GM19351 (cell line): ENCODE data around the gene TEX48.
A peak's percentile ranks its signal among the peaks of the same experiment; 100 is the strongest.

Experiments
- ATAC-seq: cut with Tn5 transposase; IDR thresholded peaks from one replicate; pipeline ENCODE4 v1.9.1; 2021; ENCODE audit warnings: mild to moderate bottlenecking, moderate library complexity; ENCODE audit not compliant: unreplicated experiment

Gene TEX48

DNA sequence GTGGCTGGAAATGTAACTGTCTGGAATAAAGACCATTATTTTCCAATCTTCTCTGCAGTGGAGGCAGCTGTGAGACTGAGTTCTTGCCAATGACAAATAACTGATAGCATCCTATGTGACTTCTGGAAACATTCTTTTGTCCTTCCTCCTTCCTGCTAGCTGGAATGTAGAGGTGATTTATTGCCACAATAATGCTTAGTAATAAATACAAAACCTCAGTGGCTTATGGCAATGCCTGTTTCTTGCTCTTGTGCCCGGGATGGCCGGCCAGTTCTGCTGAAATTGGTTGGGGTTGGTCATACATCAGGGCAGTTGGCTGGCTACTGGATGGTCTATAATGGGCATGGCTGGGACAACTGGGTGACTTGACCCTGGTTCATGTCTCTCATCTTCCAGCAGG lies 12.2 kb upstream of the TEX48 start:
- no peak for ATAC-seq

- no peak for ATAC-seq
These were observed 11.4 kb upstream of the TEX48 start for GRCh38 chr9:114693248-114693855.

DNA sequence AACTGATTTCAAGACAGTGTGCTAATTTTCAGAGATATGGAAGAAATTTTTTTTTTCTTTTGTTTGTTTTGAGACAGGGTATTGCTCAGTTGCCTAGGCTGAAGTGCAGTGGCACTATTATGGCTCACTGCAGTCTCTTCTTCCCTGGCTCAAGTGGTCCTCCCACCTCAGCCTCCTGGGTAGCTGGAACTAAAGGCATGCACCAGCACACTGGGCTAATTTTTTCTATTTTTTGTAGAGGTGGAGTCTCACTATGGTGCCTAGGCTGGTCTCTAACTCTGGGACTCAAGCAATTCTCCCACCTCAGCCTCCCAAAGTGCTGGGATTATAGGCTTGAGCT lies 9.9 kb upstream of the TEX48 start:
- no peak for ATAC-seq

- peak; percentile 57 for ATAC-seq
These were observed 9.3 kb upstream of the TEX48 start for GRCh38 chr9:114691046-114691955.

GRCh38 chr9:114690308-114690707 lies 8.3 kb upstream of the TEX48 start:
- ATAC-seq, result no peak

DNA sequence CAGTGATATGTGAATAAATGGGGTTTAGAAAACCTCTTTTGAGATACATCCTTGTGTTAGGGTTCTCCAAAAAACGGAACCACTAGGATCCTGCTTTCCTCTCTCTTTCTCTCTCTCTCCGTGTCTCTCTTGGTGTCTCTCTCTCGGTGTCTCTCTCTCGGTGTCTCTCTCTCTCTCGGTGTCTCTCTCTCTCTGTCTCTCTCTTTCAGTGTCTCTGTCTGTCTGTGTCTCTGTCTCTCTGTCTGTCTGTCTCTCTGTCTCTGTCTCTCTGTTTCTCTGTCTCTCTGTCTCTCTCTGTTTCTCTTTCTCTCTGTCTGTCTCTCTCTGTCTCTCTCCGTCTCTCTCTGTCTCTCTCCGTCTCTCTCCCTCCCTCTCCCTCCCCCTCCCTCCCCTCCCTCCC lies 7.8 kb upstream of the TEX48 start:
- ATAC-seq, result no peak

- ATAC-seq, result no peak
These were observed 7.1 kb upstream of the TEX48 start for GRCh38 chr9:114688909-114689610.

DNA sequence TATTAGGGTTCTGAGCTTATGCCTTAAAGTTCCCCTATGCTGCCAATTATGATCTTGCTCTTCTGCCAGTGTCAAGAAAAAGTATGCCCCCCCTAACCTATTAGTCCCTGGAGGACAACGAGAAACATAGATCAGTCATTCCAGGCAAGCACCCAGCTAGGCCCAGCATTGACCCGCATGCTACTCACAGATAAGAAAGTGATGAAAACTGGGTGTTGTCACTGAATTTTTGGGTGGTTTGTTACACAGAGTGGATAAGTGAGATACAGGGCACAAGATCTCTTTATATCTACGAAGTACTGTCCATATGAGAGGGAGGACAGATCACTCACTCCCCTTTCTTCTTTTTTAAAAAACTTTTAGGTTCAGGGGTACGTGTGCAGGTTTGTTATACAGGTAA lies 6.4 kb upstream of the TEX48 start:
- no peak for ATAC-seq

GRCh38 chr9:114687034-114687433 lies 5.0 kb upstream of the TEX48 start:
- ATAC-seq, result no peak

DNA sequence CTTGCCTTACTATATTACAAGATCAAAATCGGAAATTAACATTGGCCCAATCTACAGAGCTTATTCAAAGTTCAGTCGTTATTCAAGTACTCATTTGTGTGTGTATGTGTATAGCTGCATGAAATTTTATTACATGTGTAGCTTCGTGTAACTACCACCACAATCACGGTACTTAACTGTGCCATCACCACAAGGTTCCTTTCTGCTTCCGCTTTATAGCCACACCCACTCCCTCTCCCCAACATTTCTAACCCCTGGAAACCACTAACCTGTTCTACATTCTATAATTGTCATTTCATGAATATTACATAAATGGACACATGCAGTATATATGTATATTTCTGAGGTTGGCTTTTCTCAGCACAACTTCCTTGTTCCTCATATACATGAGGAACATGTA lies 4.0 kb upstream of the TEX48 start:
- ATAC-seq, result no peak

- no peak for ATAC-seq
These were observed 2.0 kb upstream of the TEX48 start for GRCh38 chr9:114684036-114684435.

DNA sequence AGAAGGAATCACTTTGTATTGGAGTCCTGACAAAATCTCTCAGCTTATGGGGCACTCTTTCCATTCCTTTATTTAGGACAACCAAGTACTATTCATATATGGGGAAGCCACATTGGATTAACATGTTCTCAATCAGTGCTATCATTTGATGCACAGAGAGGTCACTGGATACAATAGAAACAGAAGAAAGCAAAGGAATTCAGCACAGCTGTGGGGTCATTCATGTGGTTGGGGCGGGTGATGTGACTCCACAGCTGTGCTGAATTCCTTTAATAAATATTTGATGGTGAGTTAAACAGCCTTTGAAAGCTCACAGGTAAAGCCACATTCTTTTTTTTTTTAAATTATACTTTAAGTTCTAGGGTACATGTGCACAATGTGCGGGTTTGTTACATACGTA lies 854 bp upstream of the TEX48 start:
- no peak for ATAC-seq

DNA sequence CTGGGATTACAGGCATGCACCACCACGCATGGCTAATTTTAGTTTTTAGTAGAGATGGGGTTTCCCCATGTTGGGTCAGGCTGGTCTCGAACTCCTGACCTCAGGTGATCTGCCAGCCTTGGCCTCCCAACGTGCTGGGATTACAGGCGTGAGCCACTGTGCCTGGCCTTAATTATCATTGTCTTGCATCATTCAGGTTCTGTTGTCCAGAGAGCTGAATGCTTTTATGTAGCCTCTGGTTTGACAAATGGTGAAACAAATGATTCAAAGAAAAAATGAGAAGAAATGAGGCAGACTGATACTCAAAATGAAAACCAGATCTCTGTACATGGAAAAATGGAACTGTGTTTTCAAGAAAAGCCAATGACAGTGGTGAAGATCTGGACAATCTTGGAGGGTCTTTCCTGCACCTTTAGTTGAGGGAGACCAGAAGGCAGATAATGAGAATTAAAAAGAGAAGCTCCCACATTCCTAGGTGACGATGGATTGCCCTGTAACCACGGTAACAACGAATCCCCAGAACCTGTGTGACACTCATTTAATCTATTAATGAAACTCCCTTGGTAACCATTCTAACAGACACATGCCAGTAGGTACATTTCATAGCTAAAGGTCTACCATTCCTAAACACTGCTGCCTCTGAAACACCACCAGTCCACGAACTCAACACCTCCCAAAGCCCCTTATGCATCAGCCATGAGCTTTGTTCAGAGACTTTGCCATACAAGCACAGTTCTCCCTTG lies 1.6 kb downstream of the TEX48 start:
- ATAC-seq, result no peak

DNA sequence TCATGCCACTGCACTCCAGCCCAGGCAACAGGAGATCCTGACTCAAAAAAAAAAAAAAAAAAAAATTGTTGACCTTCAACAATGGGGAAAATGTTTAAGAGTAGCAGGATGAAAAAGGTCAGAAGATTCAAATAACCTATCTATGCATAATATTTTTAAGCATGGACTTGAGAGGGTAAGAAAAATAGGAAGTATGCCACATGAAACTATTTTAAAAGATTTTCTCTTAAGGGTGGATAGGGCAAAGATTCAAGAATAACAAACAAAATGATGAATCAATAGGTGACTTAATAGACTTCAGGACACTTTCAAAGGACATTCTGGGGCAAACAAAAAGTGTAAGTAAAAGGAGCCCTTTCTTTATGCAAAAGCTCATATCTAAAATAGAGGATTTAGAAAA lies 3.2 kb downstream of the TEX48 start:
- no peak for ATAC-seq

DNA sequence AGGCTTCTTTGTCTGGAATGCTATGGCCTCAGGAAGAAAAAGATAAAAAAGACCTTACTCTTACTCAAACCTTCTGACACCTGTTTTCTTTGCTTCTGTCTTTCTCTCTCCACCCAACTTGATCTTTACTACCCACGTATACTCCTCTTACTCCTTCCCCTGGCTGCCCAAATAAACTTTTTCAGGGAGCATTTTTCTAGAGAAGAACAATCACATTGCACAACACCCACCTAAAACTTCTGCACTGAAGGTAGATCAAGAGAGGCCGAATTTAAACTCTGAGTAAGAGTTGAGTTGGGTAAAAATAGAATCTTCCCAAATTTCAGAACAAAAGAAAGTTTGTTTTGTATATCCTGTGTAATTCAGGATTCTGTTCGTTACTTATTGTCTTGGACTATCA lies 3.9 kb downstream of the TEX48 start:
- no peak for ATAC-seq

DNA sequence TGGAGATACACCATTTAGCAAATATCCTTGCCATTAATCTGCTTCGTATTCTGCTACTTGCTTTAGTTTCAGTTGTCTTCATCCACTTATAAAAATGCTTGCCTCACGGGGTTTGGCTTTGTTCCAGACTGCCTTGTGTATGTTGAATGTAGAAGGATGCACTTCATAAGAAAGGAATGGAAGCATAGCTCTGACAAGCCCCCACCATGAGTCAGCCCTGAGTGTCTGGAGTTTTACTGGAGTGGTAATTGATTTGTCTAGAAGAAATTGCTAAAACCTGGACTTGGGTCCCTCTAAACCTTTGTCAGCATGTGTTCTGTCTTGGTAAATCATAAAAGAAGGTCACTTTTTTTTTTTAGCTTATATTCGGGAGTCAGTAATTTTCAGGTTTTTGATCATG lies 4.6 kb downstream of the TEX48 start:
- ATAC-seq, result no peak

DNA sequence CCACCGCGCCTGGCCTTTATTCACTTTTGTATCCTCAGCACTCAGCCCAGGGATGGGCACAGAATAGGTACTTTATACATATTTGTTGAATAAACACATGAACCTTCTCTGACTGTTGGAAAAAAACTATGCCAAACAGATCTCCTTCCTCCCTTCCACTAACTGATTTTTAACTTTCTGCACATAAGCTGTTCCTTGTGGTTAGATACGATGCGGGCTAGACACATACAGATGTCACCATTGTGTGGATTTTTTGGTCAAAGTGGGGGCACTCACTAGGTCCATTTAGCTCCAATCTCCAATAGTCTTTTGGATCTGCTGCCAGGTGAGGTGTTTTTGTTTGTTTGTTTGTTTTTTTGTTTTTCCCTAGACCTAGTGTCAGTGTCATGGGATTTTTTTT lies 5.1 kb downstream of the TEX48 start:
- no peak for ATAC-seq

DNA sequence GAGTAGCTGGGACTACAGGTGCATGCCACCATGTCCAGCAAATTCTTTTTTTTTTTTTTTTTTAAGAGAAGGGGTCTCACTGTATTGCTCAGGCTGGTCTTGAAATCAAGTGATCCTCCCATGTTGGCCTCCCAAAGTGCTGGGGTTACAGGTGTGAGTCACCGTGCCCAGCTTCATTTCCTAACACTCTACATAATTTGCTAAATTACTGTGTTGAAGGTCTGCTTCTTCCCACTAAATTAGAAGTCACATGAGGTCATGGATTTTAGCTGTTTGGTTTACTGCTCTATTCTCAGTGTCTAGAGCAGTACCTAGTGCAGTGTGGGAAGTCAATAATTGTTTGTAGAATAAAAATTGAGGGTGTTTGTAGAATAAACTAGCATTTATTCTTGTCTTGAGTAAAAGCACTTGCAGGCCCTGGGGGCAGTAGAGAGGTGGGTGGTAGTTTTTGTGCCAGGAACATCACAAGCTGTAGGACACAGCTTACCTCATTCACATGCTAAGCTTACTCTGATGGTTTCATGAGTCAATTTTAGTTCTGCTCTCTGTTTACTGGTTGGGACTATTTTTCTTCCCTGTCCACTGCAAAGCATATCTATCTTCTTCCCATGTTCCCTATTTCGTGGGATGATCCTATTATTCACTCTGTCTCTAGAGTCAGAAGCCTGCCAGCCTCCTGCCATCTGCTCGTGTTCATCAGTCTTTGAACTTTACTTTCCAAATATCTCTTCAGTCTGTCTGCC lies 7.0 kb downstream of the TEX48 start:
- ATAC-seq, result no peak

DNA sequence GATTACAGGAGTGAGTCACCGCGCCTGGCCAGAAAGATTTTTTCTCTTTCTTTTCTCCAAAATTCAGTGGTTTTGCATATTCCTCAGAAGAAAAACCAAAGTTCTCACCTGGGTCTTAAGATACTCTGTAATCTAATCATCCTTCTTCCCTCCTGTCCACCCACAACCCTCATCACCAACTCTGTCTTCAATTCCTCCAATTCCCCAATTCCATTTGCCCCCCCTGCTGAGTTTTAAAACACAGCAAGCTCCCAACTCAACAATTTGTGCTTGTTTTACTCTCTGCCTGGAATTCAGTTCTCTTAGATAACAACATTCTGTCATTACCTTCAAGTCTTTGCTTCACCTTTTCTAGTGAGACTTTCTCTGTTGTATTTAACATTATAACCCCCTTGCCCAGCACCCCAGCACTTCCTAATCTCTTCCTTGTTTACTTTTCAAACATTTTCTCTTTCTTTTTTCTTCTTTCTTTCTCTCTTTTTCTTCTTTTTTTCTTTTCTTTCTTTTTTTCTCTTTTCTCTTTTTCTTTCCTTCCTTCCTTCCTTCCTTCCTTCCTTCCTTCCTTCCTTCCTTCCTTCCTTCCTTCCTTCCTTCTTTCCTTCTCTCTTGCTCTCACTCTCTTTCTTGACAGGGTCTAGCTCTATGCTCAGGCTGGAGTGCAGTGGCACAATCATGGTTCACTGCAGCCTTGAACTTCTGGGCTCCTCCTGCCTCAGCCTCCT lies 7.8 kb downstream of the TEX48 start:
- no peak for ATAC-seq

DNA sequence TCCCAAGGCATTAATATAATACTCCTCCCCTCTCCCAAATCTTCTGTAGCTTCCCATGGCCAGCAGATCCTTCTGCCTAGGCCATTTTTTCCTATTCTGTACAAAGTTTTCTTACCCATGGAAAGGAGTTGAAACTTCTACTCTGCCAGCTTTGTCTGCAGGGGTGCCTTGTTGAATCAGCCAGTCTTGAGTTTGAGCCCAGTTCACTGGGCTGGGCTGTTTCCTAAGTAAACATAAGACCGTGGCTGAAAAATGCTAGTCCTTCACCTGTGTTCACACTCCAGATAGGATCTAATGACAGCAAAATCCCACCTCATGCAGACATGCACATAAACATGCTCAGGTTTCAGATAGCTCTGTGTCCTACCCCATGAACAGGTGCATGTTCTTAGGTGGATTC lies 10.4 kb downstream of the TEX48 start:
- ATAC-seq, result no peak
